NCI-H1105 treated with DMSO at 0.1 percent for 48 hours (cell line): ENCODE data around the gene PRSS56.
"Not testable (repeated sequence)": the region's sequence is repeated elsewhere in the genome, so short reads cannot be mapped to it uniquely, and the experiment has no call there.

Experiments
- DNase-seq: peaks from one replicate; lab custom pipeline; 2025; lab: John Stamatoyannopoulos, UW

Gene PRSS56

DNA sequence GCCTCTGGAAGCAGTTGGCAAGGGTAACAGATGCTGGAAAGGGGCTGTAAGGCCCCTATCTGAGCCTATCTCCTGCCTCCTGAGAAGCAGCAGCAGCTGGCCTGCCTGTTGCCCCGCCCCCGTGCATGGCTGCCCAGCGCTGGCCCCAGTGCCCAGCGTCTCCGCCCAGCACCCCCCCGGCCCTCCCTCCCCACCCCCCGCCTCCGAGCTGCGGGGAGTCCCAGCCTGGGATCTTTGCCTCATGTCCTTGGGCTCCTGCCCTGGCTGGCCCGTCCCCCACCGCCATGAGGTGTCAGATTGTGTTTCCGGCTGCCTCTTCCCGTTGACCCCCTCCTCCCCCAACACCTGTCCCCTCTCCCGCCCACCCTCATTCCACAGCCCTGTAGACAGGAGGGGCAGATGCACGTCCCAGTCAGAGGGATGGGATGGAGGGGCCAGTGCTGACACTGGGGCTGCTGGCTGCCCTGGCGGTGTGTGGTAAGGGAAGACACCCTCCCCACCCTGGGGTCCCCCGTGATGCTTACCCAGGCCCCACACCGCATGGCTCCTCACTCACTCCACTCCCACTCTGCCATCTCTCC, 5.7 kb downstream of the PRSS56 start, which contains the start of gene CHRND:
CHRND (plus strand) TSS at position 370 of the 581 bp plus-strand sequence; CDS start at position 426, 56 bp downstream.
- no peak for DNase-seq

DNA sequence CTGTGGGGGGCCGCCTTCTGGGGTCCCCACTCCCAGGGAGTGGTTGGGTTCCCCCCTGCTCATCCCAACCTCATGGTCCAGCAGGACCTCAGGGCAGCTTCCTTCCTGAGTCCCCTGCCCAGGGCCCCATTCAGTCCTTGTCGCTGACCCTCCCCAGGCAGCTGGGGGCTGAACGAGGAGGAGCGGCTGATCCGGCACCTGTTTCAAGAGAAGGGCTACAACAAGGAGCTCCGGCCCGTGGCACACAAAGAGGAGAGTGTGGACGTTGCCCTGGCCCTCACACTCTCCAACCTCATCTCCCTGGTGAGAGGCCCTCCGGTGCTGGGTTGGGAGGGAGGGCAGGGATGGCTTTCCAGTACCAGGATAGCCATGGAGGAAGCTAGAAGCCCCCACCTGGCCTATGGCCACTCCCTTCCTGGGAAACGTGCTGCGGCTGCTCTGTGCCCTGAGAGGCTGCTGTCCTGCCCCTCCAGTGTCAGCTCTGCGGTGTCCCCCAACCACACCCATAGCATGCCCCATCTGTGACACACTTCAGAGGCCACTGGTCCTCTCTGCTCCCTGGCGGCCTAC, 6.3 kb downstream of the PRSS56 start:
- no peak for DNase-seq

DNA sequence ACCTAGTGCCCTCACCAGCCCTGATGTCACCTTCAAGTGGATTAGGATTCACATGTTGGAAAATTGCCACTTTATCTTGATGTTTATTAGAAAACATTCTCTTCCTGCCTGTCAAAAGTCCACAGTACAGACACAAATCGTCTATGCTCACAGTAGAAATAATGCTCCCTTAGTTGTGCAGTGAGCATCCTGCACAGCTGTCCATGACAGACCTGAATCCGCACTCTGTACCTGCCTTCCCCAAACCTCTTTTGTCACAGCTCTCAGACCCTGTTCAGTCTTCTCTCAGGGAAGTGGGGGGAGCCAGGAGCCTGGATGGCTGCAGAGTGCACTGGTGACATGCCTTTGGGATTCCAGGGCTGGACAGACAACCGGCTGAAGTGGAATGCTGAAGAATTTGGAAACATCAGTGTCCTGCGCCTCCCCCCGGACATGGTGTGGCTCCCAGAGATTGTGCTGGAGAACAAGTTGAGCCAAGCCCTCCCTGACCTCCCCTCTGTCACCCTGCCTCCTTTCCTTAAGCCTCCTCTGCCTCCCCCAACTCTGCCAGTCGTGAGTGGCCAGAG, 7.8 kb downstream of the PRSS56 start:
- DNase-seq = no peak

DNA sequence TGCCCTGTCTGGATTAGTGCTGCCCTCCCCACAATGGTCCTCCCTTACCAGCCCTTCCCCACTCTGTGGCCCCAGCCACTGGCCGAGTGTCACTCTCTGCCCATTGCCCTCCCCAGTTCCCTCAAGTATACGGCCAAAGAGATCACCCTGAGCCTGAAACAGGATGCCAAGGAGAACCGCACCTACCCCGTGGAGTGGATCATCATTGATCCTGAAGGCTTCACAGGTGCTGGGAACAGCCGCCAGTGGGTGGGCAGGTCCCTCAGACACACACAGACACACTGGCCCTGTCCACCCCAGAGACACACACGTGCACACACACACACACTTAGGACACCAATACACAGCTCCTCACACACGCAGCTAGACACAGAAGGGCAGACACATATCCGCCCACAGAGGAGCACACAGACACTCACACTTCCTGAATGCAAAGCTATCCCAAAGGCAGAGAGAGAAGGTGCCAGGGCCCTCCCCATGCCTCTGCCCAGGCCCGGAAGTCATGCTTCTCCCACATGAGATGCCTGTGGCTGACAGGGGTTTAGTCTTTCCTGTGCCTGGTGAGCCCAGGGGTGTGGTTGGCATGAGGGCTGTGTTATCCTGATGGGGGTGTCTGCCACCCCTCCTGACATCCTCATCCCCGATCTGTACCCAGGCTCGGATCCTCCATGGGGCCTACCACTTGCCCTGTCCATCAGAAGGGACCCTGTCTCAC, 8.7 kb downstream of the PRSS56 start:
- no peak for DNase-seq

DNA sequence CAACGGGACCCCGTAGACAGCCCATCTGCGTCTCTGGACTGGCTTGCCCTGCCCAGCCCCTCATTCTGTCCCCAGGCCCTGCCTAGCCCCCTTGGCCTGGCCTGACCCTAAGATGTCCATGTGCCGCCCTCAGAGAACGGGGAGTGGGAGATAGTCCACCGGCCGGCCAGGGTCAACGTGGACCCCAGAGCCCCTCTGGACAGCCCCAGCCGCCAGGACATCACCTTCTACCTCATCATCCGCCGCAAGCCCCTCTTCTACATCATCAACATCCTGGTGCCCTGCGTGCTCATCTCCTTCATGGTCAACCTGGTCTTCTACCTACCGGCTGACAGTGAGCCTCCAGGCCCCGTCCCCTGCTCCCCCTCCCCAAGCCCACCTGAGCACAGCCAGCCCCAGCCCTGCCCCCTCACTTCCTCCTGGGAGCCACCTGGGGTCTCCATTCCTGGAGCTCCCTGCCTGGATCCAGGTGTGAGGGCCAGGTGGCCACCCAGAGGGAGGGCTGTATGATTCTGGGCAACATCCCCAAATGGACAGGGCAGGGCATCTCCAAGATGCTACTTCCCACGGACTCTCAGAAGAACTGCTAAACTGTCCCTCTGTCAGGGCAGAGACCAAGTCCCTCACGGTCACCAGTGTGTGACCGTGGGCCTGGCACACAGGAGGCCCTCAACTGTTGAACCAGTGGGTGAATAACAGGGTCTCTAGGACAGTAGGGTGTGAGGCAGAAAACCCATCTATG, 9.8 kb downstream of the PRSS56 start:
- no peak for DNase-seq

DNA sequence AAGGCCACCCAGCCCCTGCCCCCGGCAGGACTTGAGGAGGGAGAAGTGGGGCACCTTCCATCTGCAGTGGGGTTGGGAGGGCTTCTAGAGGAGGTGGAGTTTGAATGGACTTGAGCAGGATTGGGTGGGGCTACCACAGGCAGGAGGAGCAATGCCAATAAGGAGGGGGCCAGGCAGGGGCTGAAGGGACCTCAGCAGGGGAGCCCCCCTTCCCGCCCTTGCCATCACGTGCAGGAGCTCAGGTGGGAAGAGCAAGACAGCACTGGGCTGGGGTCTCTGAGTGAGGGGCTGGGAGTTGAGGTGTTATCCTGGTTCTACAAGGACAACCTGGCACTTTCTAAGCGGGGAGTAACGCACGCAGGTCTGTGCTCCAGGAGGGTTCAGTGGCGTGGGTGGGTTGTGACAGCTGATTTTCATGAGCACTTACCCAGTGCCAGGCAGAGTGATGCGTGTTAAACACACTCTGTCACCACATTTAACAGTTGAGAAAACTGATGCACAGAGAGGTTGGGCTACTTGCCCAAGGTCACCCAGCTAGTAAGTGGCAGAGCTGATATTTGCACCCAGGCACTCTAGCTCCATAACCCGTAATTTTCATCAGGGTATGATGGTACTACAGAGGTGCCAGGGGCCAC, 10.6 kb downstream of the PRSS56 start:
- no peak for DNase-seq

DNA sequence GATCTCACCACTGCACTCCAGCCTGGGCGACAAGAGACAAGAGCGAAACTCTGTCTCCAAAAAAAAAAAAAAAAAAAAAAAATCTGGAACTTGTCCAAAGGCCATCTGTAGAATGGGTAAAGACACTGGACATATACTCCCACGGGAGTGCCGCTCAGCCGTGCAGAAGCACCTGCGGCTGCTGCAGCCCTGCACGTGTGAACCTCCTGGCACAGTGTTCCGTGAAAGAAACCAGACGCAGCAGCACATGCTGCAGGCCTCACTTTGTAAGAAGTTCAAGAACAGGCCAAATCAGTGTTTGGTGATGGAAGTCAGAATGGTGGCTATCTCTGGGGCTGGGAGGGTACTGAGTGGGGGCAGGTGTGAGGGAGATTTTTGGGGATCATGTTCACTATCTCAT, 12.2 kb downstream of the PRSS56 start:
- DNase-seq = no peak

DNA sequence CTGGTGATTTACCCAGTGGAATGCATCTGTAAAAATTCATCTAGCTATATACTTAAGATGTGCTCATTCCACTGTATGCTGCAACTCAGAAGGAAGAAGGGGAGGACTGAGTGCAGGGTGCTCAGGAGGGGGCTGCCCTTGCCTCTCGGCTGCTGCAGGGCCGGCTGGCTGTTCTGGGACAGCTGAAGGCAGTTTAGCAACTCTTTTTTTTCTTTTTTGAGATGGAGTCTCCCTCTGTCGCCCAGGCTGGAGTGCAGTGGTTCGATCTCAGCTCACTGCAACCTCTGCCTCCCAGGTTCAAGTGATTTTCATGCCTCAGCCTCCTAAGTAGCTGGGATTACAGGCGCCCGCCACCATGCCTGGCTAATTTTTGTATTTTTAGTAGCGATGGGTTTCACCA, 12.6 kb downstream of the PRSS56 start:
- DNase-seq = not testable (repeated sequence)

DNA sequence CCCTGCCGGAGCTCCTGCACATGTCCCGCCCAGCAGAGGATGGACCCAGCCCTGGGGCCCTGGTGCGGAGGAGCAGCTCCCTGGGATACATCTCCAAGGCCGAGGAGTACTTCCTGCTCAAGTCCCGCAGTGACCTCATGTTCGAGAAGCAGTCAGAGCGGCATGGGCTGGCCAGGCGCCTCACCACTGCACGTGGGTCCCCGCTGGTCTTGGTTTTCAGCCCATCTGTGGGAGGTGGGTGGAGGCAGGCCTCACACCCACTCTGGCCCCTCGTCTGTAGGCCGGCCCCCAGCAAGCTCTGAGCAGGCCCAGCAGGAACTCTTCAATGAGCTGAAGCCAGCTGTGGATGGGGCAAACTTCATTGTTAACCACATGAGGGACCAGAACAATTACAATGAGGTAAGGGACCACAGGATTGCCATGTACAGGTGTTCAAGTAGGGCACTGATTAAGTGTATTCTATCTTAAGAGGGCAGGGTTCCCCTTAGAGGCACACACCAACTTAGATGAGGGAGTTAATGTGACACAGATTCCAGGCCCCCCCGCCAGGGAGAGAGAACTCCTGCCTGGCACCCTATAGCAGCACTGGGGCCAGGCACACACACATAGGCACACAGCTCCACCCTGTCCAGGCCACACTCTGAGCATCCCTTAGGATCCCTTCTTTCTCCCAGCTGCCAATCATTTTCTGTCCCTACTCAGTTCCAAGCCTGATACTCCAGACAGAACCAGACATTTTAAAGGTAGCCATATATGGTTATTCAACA, 13.9 kb downstream of the PRSS56 start:
- no peak for DNase-seq

DNA sequence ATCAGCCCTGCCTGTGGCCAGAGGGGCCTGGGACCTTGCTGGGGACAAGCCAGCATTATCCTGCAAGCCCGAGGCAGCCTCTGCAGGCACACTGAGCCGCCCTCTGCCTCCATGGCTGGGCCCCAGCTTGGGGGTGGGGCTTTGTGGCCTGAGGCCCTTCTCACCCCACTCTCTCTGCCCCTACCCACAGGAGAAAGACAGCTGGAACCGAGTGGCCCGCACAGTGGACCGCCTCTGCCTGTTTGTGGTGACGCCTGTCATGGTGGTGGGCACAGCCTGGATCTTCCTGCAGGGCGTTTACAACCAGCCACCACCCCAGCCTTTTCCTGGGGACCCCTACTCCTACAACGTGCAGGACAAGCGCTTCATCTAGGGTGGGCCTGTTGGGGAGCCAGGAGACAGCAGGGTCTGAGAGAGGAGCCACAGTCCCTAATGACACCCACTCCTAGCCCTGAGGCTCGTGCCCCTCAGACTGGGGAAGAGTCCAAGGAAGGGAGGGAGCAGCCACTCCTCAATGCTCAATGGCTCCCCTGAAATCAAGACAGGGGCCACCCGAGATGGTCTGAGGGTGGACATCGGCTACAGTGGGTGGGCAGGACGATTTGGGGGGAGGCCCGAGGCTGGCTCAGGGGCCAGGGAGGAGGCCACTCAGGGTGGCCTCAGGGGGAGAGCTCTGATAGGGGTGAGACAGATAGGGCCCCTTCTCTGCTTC, 14.9 kb downstream of the PRSS56 start:
- no peak for DNase-seq

DNA sequence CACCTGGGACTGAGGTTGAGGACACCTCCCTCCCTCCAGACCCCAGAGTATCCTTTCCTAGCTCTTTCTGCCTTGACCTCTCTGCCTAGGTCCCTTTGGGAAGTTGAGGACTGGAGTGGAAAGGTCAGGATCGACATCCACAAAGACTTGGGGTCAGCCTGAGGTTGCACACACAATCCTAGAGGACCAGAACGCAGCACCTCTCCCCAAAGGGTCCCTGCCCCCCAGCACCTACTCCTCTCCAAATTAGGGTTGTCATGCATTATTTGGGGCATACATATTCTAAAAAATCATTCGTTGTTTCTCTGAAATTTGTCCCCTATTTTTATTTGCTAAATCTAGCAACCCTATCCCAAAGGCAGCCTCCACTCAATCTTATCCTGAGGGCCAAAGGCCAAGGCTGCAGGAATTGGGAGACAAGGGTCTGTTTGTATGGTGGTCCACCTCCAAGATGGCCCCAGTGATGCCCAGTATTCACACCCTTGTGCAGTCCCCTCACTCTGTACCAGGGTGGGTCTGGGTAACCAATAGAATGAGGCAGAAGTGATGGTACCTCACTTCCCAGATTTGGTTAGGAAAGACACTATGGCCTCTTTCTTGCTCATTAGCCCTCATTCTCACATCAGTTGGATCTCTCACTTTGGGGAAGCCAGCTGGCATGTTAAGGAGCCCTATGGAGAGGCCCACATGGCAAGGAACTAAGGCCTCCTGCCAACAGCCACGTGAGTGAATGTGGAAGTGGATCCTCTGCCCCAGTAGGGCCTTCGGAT, 15.8 kb downstream of the PRSS56 start:
- DNase-seq = no peak

DNA sequence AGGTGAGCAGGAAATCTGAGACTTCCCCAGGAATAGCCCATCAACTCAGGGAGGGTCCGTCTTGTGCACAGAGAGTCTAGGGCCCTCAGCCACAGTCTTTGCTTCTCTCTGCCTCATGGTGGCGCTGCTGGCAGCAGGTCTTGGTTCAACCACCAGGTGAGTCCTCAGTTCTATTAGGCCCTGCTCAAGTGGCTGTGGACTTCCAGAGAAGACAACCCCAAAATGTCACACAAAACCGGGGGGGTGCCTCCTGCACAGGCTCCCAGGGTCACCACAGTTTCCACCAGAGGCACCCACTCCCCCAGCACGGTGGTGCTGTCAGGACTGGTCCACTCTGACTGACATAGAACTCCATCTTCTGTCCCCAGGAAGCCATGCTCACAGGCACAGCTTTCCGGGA, 16.9 kb downstream of the PRSS56 start:
- DNase-seq = no peak

DNA sequence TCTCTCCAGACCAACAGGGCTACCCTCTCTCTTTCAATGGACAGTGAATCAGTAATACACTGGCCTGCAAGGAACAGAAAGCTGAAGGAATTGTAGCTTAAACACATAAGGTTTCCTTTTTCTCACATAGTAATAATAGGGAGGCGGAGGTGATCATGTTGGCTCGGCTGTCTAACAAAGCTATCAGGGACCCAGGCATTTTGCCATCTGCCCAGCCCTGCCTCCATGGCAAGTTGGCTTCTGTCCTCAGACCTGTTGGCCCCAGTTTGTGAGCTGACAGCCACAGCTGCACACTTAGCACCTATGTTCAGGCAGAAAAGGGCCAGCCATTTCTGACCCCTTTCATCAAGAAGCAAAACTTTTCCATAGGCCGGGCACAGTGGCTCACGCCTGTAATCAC, 17.3 kb downstream of the PRSS56 start:
- DNase-seq = no peak

DNA sequence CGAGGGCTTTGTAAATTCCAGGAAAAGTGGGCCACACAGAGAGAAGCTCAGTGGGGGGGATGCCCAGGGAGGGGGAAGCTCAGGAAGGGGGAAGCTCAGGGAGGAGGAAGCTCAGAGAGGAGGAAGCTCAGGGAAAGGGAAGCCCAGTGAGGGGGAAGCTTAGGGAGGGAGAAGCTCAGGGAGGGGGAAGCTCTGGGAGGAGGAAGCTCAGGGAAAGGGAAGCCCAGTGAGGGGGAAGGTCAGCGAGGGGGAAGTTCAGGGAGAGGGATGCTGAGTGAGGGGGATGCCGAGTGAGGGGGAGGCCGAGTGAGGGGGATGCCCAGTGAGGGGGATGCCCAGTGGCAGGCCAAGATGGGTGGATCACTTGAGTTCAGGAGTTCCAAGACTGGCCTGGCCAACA, 18.5 kb downstream of the PRSS56 start:
- DNase-seq = no peak

DNA sequence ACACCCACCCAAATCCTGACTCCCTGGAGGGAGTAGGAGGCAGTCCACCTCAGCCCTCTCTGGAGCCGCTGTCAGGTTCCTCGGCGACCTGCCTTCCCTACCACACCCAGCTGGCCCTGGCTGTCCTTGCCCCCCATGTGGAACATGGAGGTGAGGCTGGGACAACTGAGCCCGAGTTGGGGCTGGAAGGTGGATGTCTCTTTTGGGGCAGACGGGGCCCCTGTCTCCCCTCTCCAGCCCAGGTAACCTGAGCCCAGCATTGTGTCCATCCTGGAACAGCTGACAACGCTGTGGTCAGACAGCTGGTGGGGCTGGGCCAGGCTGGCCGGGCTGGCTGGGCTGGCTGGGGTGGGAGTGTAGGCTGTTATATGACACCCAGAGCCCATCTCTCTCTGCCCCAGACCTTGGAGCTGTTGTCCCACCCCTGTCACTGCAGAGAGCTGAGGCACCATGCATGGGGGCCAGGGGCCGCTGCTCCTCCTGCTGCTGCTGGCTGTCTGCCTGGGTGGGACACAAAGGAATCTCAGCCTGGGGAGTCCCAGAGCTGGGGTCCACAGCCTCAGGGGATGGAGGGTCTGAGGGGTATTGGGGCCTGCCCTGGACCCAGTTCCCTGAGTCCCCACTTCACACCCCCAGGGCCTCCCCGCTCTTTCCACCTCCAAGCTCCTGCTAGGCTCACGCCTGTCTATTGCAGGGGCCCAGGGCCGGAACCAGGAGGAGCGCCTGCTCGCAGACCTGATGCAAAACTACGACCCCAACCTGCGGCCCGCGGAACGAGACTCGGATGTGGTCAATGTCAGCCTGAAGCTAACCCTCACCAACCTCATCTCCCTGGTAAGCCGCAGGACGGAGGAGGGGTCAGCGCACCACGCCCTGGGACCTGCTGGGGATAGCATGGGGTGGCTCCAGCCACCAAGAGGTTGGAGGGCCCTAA, 19.4 kb downstream of the PRSS56 start, which contains the start of gene CHRNG:
CHRNG (plus strand) TSS at position 395 of the 934 bp plus-strand sequence; CDS start at position 451, 56 bp downstream.
- no peak for DNase-seq

DNA sequence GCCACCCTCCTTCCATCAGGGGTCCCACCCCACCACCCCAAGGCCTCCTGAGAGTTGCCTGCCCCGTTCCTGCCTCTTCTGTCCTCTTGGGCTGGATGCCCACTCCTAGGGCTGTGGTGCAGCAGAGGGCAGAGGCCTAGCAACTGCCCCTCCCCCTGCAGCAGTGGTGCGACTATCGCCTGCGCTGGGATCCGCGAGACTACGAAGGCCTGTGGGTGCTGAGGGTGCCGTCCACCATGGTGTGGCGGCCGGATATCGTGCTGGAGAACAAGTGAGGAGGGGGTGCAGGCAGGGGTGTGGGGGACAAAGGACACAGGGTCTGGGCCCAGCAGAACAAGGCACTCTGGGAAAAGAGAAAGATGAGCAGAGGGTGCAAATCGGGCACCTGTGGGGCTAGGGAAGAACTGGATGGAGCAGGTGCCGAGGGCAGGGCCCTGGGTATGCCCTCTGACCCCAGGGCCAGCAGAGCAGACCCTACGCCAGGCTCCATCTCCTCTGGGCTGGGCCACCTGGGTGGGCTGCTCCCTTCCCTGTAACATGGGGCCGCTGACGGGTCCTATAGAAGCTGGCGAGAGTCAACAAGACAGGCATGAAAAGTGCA, 20.4 kb downstream of the PRSS56 start:
- no peak for DNase-seq

DNA sequence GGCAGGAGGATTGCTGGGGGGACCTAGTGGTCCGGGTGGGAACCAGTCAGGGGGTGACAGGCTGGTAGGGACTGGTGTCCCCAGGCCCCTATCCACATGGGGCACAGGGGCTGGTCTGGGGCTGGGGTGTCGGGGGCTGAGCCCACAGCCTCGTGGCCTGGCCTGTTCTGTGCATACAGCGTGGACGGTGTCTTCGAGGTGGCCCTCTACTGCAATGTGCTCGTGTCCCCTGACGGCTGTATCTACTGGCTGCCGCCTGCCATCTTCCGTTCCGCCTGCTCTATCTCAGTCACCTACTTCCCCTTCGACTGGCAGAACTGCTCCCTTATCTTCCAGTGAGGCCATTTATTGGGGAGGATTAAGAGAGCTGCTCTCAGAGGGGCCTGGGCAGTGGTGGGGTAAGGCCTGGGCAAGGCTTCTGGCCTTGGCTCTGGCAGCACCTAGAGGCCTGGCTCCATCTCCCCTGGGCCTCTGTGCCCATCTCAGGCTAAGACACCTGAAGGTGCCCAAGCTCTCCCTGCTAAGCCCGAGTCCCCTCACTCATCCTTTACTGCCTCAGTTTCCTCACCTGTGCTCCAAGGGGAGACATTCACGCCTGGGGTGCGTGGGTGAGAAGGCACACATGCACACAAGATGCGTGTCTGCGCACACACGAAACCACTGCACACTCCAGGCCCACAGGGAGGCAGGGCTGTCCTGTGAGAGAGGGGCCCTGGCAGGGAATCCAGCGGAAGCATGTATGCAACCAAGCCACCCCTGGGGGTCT, 21.2 kb downstream of the PRSS56 start:
- no peak for DNase-seq
